Ecto neural progenitor cell (in vitro differentiated cells): ENCODE measurements around the gene REEP3.
"Not testable (repeated sequence)": the region's sequence is repeated elsewhere in the genome, so short reads cannot be mapped to it uniquely, and the experiment has no call there.

Experiments
- DNase-seq: peaks from one replicate; pipeline ENCODE4 v3.0.0-alpha.2; 2018; ENCODE audit warnings: low spot score

Gene REEP3

GRCh38 chr10:63549810-63550209 lies 28.6 kb downstream of the REEP3 start:
- no peak for DNase-seq

GRCh38 chr10:63553031-63553430 lies 31.8 kb downstream of the REEP3 start:
- DNase-seq = no peak

- DNase-seq = no peak
Observed at GRCh38 chr10:63553473-63553872, 32.3 kb downstream of the REEP3 start.

GRCh38 chr10:63554657-63555056 lies 33.5 kb downstream of the REEP3 start:
- DNase-seq = no peak

GRCh38 chr10:63555330-63555729 lies 34.1 kb downstream of the REEP3 start:
- no peak for DNase-seq

GRCh38 chr10:63558132-63558784 lies 37.1 kb downstream of the REEP3 start:
- no peak for DNase-seq

GRCh38 chr10:63561341-63561740 lies 40.1 kb downstream of the REEP3 start:
- DNase-seq = no peak

GRCh38 chr10:63562391-63562790 lies 41.2 kb downstream of the REEP3 start:
- no peak for DNase-seq

- DNase-seq = no peak
Observed at GRCh38 chr10:63562857-63563256, 41.7 kb downstream of the REEP3 start.

- DNase-seq = no peak
Observed at GRCh38 chr10:63563623-63564022, 42.4 kb downstream of the REEP3 start.

- DNase-seq = not testable (repeated sequence)
Observed at GRCh38 chr10:63564731-63565130, 43.5 kb downstream of the REEP3 start.

GRCh38 chr10:63573068-63573697 lies 52.0 kb downstream of the REEP3 start:
- no peak for DNase-seq

GRCh38 chr10:63574011-63574410 lies 52.8 kb downstream of the REEP3 start:
- DNase-seq = no peak

GRCh38 chr10:63576501-63576900 lies 55.3 kb downstream of the REEP3 start:
- no peak for DNase-seq

- DNase-seq = no peak
Observed at GRCh38 chr10:63578501-63578900, 57.3 kb downstream of the REEP3 start.

- DNase-seq = no peak
Observed at GRCh38 chr10:63579371-63580014, 58.3 kb downstream of the REEP3 start.

- DNase-seq = no peak
Observed at GRCh38 chr10:63582690-63583089, 61.5 kb downstream of the REEP3 start.

GRCh38 chr10:63583397-63583796 lies 62.2 kb downstream of the REEP3 start:
- no peak for DNase-seq

GRCh38 chr10:63583909-63584724 lies 62.9 kb downstream of the REEP3 start:
- no peak for DNase-seq

GRCh38 chr10:63584725-63585035 lies 63.5 kb downstream of the REEP3 start:
- no peak for DNase-seq

- no peak for DNase-seq
Observed at GRCh38 chr10:63585041-63585440, 63.8 kb downstream of the REEP3 start.

- no peak for DNase-seq
Observed at GRCh38 chr10:63586043-63586442, 64.8 kb downstream of the REEP3 start.

- DNase-seq = no peak
Observed at GRCh38 chr10:63587191-63587590, 66.0 kb downstream of the REEP3 start.
